Ishikawa (cell line): ENCODE measurements around the gene COMMD9.

Experiments
- CEBPB ChIP-seq: IDR thresholded peaks from 2 replicates; pipeline ENCODE4 v1.6.1; 2012
- CREB1 ChIP-seq: IDR thresholded peaks from 2 replicates; pipeline ENCODE4 v1.6.1; 2012; ENCODE audit warnings: low read depth
- EGR1 ChIP-seq: IDR thresholded peaks from 2 replicates; pipeline ENCODE4 v1.6.1; 2012
- EP300 ChIP-seq: IDR thresholded peaks from 2 replicates; pipeline ENCODE4 v1.6.1; 2012; ENCODE audit warnings: borderline replicate concordance
- FOXM1 ChIP-seq: IDR thresholded peaks from 2 replicates; pipeline ENCODE4 v1.6.1; 2012; ENCODE audit warnings: low read depth, borderline replicate concordance
- MAX ChIP-seq: IDR thresholded peaks from 2 replicates; pipeline ENCODE4 v1.6.1; 2012
- NFIC ChIP-seq: IDR thresholded peaks from 2 replicates; pipeline ENCODE4 v1.6.1; 2012
- RAD21 ChIP-seq: IDR thresholded peaks from 2 replicates; pipeline ENCODE4 v1.6.1; 2012; ENCODE audit warnings: low read depth
- REST ChIP-seq: IDR thresholded peaks from 2 replicates; pipeline ENCODE4 v1.6.1; 2012; ENCODE audit warnings: low read depth, mild to moderate bottlenecking
- TAF1 ChIP-seq: IDR thresholded peaks from 2 replicates; pipeline ENCODE4 v1.6.1; 2012; ENCODE audit warnings: low read depth, mild to moderate bottlenecking
- TCF12 ChIP-seq: IDR thresholded peaks from 2 replicates; pipeline ENCODE4 v1.6.1; 2012; ENCODE audit warnings: low read depth
- TEAD4 ChIP-seq: IDR thresholded peaks from 2 replicates; pipeline ENCODE4 v1.6.1; 2012
- USF1 ChIP-seq: IDR thresholded peaks from 2 replicates; pipeline ENCODE4 v1.6.1; 2012
- YY1 ChIP-seq: IDR thresholded peaks from 2 replicates; pipeline ENCODE4 v1.6.1; 2012; ENCODE audit warnings: low read depth
- ZBTB7A ChIP-seq: IDR thresholded peaks from 2 replicates; pipeline ENCODE4 v1.6.1; 2012; ENCODE audit warnings: low read depth

COMMD9 gene

GRCh38 chr11:36308577-36308976 is 19.4 kb upstream of the COMMD9 start:
- no peak for TF ChIP-seq YY1
- TF ChIP-seq TEAD4: no peak
- no peak for TF ChIP-seq ZBTB7A
- no peak for TF ChIP-seq TCF12
- TF ChIP-seq MAX: no peak
- no peak for TF ChIP-seq USF1
- no peak for TF ChIP-seq EP300
- TF ChIP-seq REST: no peak
- TF ChIP-seq EGR1: no peak
- TF ChIP-seq CREB1: no peak
- TF ChIP-seq NFIC: no peak
- no peak for TF ChIP-seq FOXM1
- no peak for TF ChIP-seq TAF1
- TF ChIP-seq CEBPB: no peak
- TF ChIP-seq RAD21: no peak

GRCh38 chr11:36306888-36307287 is 17.7 kb upstream of the COMMD9 start:
- TF ChIP-seq RAD21 (peak; percentile 73), ZBTB7A (no peak)

- TF ChIP-seq EP300: no peak
- TF ChIP-seq CREB1: no peak
- no peak for TF ChIP-seq TAF1
- TF ChIP-seq RAD21: no peak
- no peak for TF ChIP-seq ZBTB7A
- no peak for TF ChIP-seq MAX
- no peak for TF ChIP-seq USF1
- TF ChIP-seq FOXM1: no peak
- no peak for TF ChIP-seq TEAD4
- TF ChIP-seq NFIC: no peak
- no peak for TF ChIP-seq REST
- TF ChIP-seq EGR1: no peak
- no peak for TF ChIP-seq YY1
- no peak for TF ChIP-seq TCF12
- no peak for TF ChIP-seq CEBPB
Observed at GRCh38 chr11:36305047-36305446, 15.8 kb upstream of the COMMD9 start.

GRCh38 chr11:36304351-36304750 is 15.1 kb upstream of the COMMD9 start:
- TF ChIP-seq RAD21 (no peak), REST (no peak), FOXM1 (no peak), EP300 (no peak)

GRCh38 chr11:36300650-36301049 is 11.4 kb upstream of the COMMD9 start:
- TF ChIP-seq TEAD4 (no peak), NFIC (peak; percentile 47; the same call in 1 of the 2 replicates)
